Fibroblast of mammary gland (primary cell): ENCODE measurements around the gene OSTF1.

ENCODE experiments used
- DNase-seq: peaks from one replicate; pipeline ENCODE4 v3.0.0-alpha.2; 2010; ENCODE audit warnings: low read depth
- H3K4me3 ChIP-seq: 2 replicates; pipeline ENCODE4 v1.5.1; 2011; ENCODE audit warnings: low read depth, mild to moderate bottlenecking, low read length, moderate library complexity; ENCODE audit not compliant: control insufficient read depth
- CTCF ChIP-seq: conservative IDR thresholded peaks from 2 replicates; pipeline ENCODE4 v1.5.1; 2011; ENCODE audit warnings: low read depth, low read length, inconsistent platforms; ENCODE audit not compliant: control insufficient read depth, insufficient read depth

OSTF1 gene

GRCh38 chr9:75183306-75183705 lies 95.0 kb downstream of the OSTF1 start:
- no peak for DNase-seq
- H3K4me3 ChIP-seq, result no peak overlapping the region
- no peak for TF ChIP-seq CTCF

- DNase-seq, result no peak
These were observed 96.2 kb downstream of the OSTF1 start for GRCh38 chr9:75184471-75184870.

GRCh38 chr9:75185585-75186170 lies 97.4 kb downstream of the OSTF1 start:
- peak; percentile 32 for DNase-seq
- H3K4me3 ChIP-seq, result no peak overlapping the region
- TF ChIP-seq CTCF, result peak; percentile 75

More at GRCh38 chr9:75184471-75184870, 96.2 kb downstream of the OSTF1 start:
- no peak for TF ChIP-seq CTCF
- no peak overlapping the region for H3K4me3 ChIP-seq

- H3K4me3 ChIP-seq, result no peak overlapping the region
- TF ChIP-seq CTCF, result peak; percentile 87
- peak; percentile 33 for DNase-seq
These were observed 98.6 kb downstream of the OSTF1 start for GRCh38 chr9:75186767-75187380.

- H3K4me3 ChIP-seq, result no peak overlapping the region
- no peak for TF ChIP-seq CTCF
- DNase-seq, result peak; percentile 20
These were observed 100.4 kb downstream of the OSTF1 start for GRCh38 chr9:75188756-75189155.

GRCh38 chr9:75190762-75191161 lies 102.4 kb downstream of the OSTF1 start:
- TF ChIP-seq CTCF, result no peak
- DNase-seq, result no peak
- no peak overlapping the region for H3K4me3 ChIP-seq
